OCI-LY1 (cell line): ENCODE data around the gene ARMC7.

Experiments
- CTCF ChIP-seq: fragments of 200-600 bp; sonication (generic), shearing (Covaris generic); IDR thresholded peaks from 2 replicates; pipeline ENCODE4 v1.5.1; 2017; ENCODE audit warnings: mild to moderate bottlenecking, antibody characterized with exemption, low read length, moderate library complexity, mixed read lengths
- EZH2 ChIP-seq: fragments of 200-600 bp; sonication (generic), shearing (Covaris generic); IDR thresholded peaks from 2 replicates; pipeline ENCODE4 v1.8.0; 2017; ENCODE audit warnings: borderline replicate concordance, mixed run types, mild to moderate bottlenecking, antibody characterized with exemption, low read length, moderate library complexity, mixed read lengths

DNA sequence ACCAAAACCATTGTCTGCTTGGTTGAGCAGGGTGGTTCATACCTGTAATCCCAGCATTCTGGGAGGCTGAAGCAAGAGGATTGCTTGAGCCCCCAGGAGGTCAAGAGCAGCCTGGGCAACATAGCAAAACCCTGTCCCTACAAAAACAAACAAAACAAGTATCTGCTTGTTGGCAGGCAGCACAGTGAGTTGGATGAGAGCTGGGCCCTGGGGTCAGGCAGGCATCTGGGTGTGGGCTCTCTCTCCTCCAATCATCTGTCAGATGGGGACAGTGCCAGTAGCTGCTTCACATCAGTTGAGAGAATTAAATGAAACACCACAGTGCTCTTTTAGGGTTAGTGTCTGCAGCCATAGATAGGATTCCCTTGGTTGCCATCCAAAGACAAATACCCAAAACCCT, 5.8 kb downstream of the ARMC7 start:
- no peak for TF ChIP-seq CTCF
- TF ChIP-seq EZH2: no peak
